GM12874 (cell line): ENCODE results near the gene KIR3DL1.

Experiments used
- CTCF ChIP-seq: IDR thresholded peaks from 2 replicates; pipeline ENCODE4 v1.5.1; 2011; ENCODE audit warnings: low read depth, mild to moderate bottlenecking, control low read depth, low read length, moderate library complexity; ENCODE audit not compliant: insufficient read depth

Gene KIR3DL1

DNA sequence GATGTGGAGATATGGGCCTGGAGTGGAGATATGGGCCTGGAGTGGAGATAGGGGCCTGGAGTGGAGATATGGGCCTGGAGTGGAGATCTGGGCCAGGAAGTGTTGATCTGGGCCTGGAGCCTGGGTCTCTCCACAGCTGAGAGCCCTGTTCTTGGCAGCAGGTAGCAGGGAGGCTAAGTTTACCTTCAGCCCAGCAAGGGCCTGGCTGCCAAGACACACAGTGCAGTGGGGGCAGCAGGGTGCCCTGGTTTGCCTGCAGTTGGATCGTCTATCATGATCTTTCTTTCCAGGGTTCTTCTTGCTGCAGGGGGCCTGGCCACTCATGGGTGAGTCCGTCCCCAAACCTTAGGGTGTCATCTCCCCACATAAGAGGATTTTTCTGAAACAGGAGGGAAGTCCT lies 34.7 kb downstream of the KIR3DL1 start:
- TF ChIP-seq CTCF, result no peak

- no peak for TF ChIP-seq CTCF
Observed at GRCh38 chr19:54851353-54851752, 35.1 kb downstream of the KIR3DL1 start.

GRCh38 chr19:54871696-54872095 lies 55.4 kb downstream of the KIR3DL1 start:
- TF ChIP-seq CTCF, result no peak

DNA sequence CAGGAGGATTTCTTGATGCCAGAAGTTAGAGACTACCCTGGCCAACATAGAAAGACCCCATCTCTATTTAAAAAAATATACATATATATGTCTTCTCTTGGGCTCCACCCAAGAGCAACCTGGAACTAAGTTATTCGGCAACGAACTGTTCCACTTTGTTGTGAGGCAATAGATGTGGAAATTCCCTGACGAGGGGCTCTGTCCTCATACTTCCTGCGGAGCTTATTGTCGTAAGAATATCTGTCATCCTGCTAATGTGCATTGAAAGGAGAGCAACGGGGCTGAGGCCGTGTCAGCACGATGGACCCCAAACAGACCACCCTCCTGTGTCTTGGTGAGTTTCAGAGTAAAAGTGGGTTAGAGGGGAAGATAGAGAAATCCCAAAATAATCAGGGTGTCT lies 57.7 kb downstream of the KIR3DL1 start, which contains the start of gene FCAR:
Gene FCAR, plus strand, starts transcription at position 246 of the 400 bp plus-strand sequence. Its CDS starts 55 bp downstream, at position 301.
- no peak for TF ChIP-seq CTCF

- no peak for TF ChIP-seq CTCF
Observed at GRCh38 chr19:54875506-54875905, 59.2 kb downstream of the KIR3DL1 start.

GRCh38 chr19:54877471-54877870 lies 61.2 kb downstream of the KIR3DL1 start:
- no peak for TF ChIP-seq CTCF
